B cell (primary cell): ENCODE data around the gene THSD4.

ENCODE experiments used
- EZH2 ChIP-seq: IDR thresholded peaks from 2 replicates; pipeline ENCODE4 v1.6.1; 2012; ENCODE audit warnings: borderline replicate concordance, low read depth, mild to moderate bottlenecking, moderate library complexity, low read length; ENCODE audit not compliant: insufficient read depth, poor library complexity, severe bottlenecking
- TF ChIP-seq, protein P1 (sequence below): fragments of 200-600 bp; IDR thresholded peaks from one replicate; pipeline ENCODE4 v1.8.0; 2022; ENCODE audit warnings: antibody characterized with exemption, mild to moderate bottlenecking

GRCh38 chr15:71278989-71279756, 163.9 kb downstream of the THSD4 start:
- TF ChIP-seq, protein P1, sequence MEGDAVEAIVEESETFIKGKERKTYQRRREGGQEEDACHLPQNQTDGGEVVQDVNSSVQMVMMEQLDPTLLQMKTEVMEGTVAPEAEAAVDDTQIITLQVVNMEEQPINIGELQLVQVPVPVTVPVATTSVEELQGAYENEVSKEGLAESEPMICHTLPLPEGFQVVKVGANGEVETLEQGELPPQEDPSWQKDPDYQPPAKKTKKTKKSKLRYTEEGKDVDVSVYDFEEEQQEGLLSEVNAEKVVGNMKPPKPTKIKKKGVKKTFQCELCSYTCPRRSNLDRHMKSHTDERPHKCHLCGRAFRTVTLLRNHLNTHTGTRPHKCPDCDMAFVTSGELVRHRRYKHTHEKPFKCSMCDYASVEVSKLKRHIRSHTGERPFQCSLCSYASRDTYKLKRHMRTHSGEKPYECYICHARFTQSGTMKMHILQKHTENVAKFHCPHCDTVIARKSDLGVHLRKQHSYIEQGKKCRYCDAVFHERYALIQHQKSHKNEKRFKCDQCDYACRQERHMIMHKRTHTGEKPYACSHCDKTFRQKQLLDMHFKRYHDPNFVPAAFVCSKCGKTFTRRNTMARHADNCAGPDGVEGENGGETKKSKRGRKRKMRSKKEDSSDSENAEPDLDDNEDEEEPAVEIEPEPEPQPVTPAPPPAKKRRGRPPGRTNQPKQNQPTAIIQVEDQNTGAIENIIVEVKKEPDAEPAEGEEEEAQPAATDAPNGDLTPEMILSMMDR, result no peak
- no peak for TF ChIP-seq EZH2
